K562 (cell line): ENCODE data around the gene STK24. TPM values are rescaled to one million over a fixed set of nuclear protein-coding genes. Genes with fewer than 3 reads are reported as not detected.

Experiments
- ATAC-seq: fragments of 200-7000 bp; cut with Tn5 transposase; 3 replicates; pipeline ENCODE4 v1.9.1; 2020; ENCODE audit warnings: moderate library complexity
- BruUV-seq: library from RNA; stranded (reverse); fragments of 400-500 nt; replicated peaks from 2 replicates; lab custom pipeline; 2021; lab: Mats Ljungman, UMichigan
- CTCF ChIA-PET: fragments of 300-600 bp; formaldehyde crosslinking; extraction: SDS; loops from one replicate; lab custom pipeline; 2021; ENCODE audit warnings: low intra/inter-chr PET ratio; lab: Yijun Ruan, JAX
- POLR2A ChIA-PET: fragments of 300-600, 350-650 bp; sonication (Branson Sonifier 250); formaldehyde crosslinking; extraction: SDS; loops from one replicate; lab custom pipeline; 2021; ENCODE audit warnings: antibody characterized with exemption, inconsistent platforms; lab: Yijun Ruan, JAX
- DNase-seq, 4 experiments: peaks; one replicate each; pipeline versions ENCODE4 v3.0.0 to v3.0.0-alpha.2; 2011 to 2018; ENCODE audit warnings: low spot score in 3 of 4, mixed read lengths in 3 of 4; ENCODE audit errors: extremely low read depth in 1 of 4
- FAIRE-seq: peaks from 2 replicates; lab custom pipeline; 2011; peaks lifted over from hg19 to GRCh38; lab: Jason Lieb, UNC
- H2AFZ ChIP-seq: 2 replicates; pipeline ENCODE4 v1.6.0; 2011; ENCODE audit warnings: low read depth, low read length, control low read depth, inconsistent platforms
- H3K27ac ChIP-seq: fragments of 200-600 bp; 3 replicates; pipeline ENCODE4 v1.8.0; 2011; ENCODE audit warnings: low read depth, mild to moderate bottlenecking, control low read depth, inconsistent platforms, low read length, moderate library complexity, mixed read lengths; ENCODE audit errors: extremely low read depth
- H3K27me3 ChIP-seq, 2 experiments: fragments of 300-600 bp in 1 of 2; 2 replicates in 1 of 2; 3 replicates in 1 of 2; pipeline versions ENCODE4 v1.6.0 to v1.8.0; 2011; ENCODE audit warnings: inconsistent platforms in 2 of 2, low read length in 2 of 2, mild to moderate bottlenecking in 1 of 2, mixed read lengths in 1 of 2, moderate library complexity in 1 of 2; ENCODE audit not compliant: control insufficient read depth in 2 of 2, insufficient read depth in 2 of 2
- H3K36me3 ChIP-seq: fragments of 300-600 bp; 3 replicates; pipeline ENCODE4 v1.8.0; 2011; ENCODE audit warnings: mild to moderate bottlenecking, low read length, inconsistent platforms; ENCODE audit not compliant: control insufficient read depth, insufficient read depth
- H3K4me1 ChIP-seq, 2 experiments: fragments of 200-600 bp in 1 of 2; replicated peaks in 1 of 2; 2 replicates in 1 of 2; 3 replicates in 1 of 2; pipeline versions ENCODE4 v1.5.1 to v1.8.0; 2011; ENCODE audit warnings: inconsistent platforms in 2 of 2, low read length in 2 of 2, mild to moderate bottlenecking in 1 of 2, mixed read lengths in 1 of 2, moderate library complexity in 1 of 2; ENCODE audit not compliant: control insufficient read depth in 2 of 2, insufficient read depth in 2 of 2
- H3K4me2 ChIP-seq: 2 replicates; pipeline ENCODE4 v1.6.1; 2011; ENCODE audit warnings: low read length, control low read depth, inconsistent platforms, mixed read lengths; ENCODE audit not compliant: insufficient read depth
- H3K4me3 ChIP-seq: fragments of 200-600 bp; sonication (generic), shearing (Covaris generic); 2 replicates; pipeline ENCODE4 v1.5.1; 2016; ENCODE audit warnings: control low read depth, inconsistent platforms
- H3K79me2 ChIP-seq: fragments of 200-600 bp; 3 replicates; pipeline ENCODE4 v1.8.0; 2011; ENCODE audit warnings: low read length, inconsistent platforms; ENCODE audit not compliant: control insufficient read depth, insufficient read depth
- H3K9ac ChIP-seq, 2 experiments: 2 replicates each; pipeline versions ENCODE4 v1.6.0 to v1.6.1; 2011; ENCODE audit warnings: low read depth in 2 of 2, low read length in 2 of 2, control low read depth in 1 of 2, inconsistent platforms in 1 of 2, mild to moderate bottlenecking in 1 of 2, mixed read lengths in 1 of 2; ENCODE audit not compliant: insufficient read depth in 1 of 2
- H3K9me1 ChIP-seq: one replicate; pipeline ENCODE4 v1.6.0; 2011; ENCODE audit warnings: inconsistent platforms, mild to moderate bottlenecking, low read length, moderate library complexity; ENCODE audit not compliant: control insufficient read depth, insufficient read depth
- H3K9me3 ChIP-seq: replicated peaks from 2 replicates; pipeline ENCODE4 v1.5.1; 2011; ENCODE audit warnings: low read depth, low read length, inconsistent platforms; ENCODE audit not compliant: control insufficient read depth, insufficient read depth
- H4K20me1 ChIP-seq: replicated peaks from 2 replicates; pipeline ENCODE4 v1.6.1; 2011; ENCODE audit warnings: low read length, inconsistent platforms, mixed read lengths; ENCODE audit not compliant: control insufficient read depth, insufficient read depth
- ARID4B ChIP-seq: sonication (generic); formaldehyde crosslinking; IDR thresholded peaks from 2 replicates; pipeline ENCODE4 v1.8.0; 2022; ENCODE audit warnings: mild to moderate bottlenecking, missing genetic modification reagents
- CBFA2T2 ChIP-seq: fragments of 450-650 bp; conservative IDR thresholded peaks from 2 replicates; pipeline ENCODE4 v1.6.1; 2017; ENCODE audit warnings: mild to moderate bottlenecking
- CTCFL ChIP-seq: IDR thresholded peaks from 2 replicates; pipeline ENCODE4 v1.6.1; 2011; ENCODE audit warnings: borderline replicate concordance, low read depth, mild to moderate bottlenecking, moderate library complexity, low read length; ENCODE audit not compliant: insufficient read depth, poor library complexity, severe bottlenecking
- ERF ChIP-seq: fragments of 450-650 bp; formaldehyde crosslinking; IDR thresholded peaks from 2 replicates; pipeline ENCODE4 v1.4.0; 2020; ENCODE audit warnings: mild to moderate bottlenecking, mixed read lengths
- HINFP ChIP-seq: fragments of 450-650 bp; conservative IDR thresholded peaks from 2 replicates; pipeline ENCODE4 v1.6.1; 2016; ENCODE audit warnings: missing genetic modification characterization, low read depth, mild to moderate bottlenecking, control low read depth, missing compliant biosample characterization
- HIVEP1 ChIP-seq: fragments of 250-450 bp; sonication (Bioruptor Pico); IDR thresholded peaks from 2 replicates; pipeline ENCODE4 v1.4.0; 2020; ENCODE audit warnings: mild to moderate bottlenecking
- HLTF ChIP-seq: fragments of 450-650 bp; IDR thresholded peaks from 2 replicates; pipeline ENCODE4 v1.6.1; 2016
- NR4A1 ChIP-seq, 2 experiments: fragments of 250-450 bp in 1 of 2; fragments of 450-650 bp in 1 of 2; sonication (Bioruptor Pico) in 1 of 2; IDR thresholded peaks; 2 replicates each; pipeline versions ENCODE4 v1.4.0 to v1.6.1; 2016 to 2020; ENCODE audit warnings: mild to moderate bottlenecking in 2 of 2, missing compliant biosample characterization in 1 of 2, missing genetic modification characterization in 1 of 2, moderate library complexity in 1 of 2
- PREB ChIP-seq: sonication (generic); formaldehyde crosslinking; IDR thresholded peaks from 2 replicates; pipeline ENCODE4 v1.8.1; 2023; ENCODE audit warnings: mild to moderate bottlenecking, missing genetic modification reagents
- ZNF561 ChIP-seq: fragments of 450-650 bp; formaldehyde crosslinking; conservative IDR thresholded peaks from 2 replicates; pipeline ENCODE4 v1.4.0; 2020; ENCODE audit warnings: mild to moderate bottlenecking, moderate library complexity
- WGBS: fragments of 100-300 bp; shearing (Covaris generic); methylation state at CpG from one replicate; pipeline ENCODE4 v1.1.6; 2016; ENCODE audit warnings: low coverage, mixed read lengths; ENCODE audit not compliant: insufficient coverage; ENCODE audit errors: missing lambda C conversion rate; 5-methylcytosine and 5-hydroxymethylcytosine counted together
- in situ Hi-C: fragments of 300-500 bp; cut with MboI; formaldehyde crosslinking; loops from 4 replicates; pipeline ENCODE4 v1.15.0; 2018; ENCODE audit warnings: inconsistent platforms, mixed read lengths
- intact Hi-C: fragments of 100-400 bp; cut with micrococcal nuclease; formaldehyde crosslinking; loops from 2 replicates; pipeline ENCODE4 v1.14.2; 2022
- polyA plus RNA-seq, 8 experiments: library from polyadenylated mRNA; depleted of rRNA in 4 of 8; stranded (reverse) in 5 of 8; unstranded in 3 of 8; fragments of >200 nt; fragmentation: Nextera tagmentation in 2 of 8; fragmentation: Illumina TruSeq in 1 of 8; extraction: Ambion mirVana in 2 of 8; extraction: Trizol in 1 of 8; gene quantifications; 2 replicates each; pipeline versions ENCODE4 v1.2.1 to v1.2.3, GENCODE V29; 2011 to 2014; ENCODE audit warnings: inconsistent platforms in 1 of 8, missing spikeins in 1 of 8
- total RNA-seq, 7 experiments: library from RNA; depleted of rRNA in 6 of 7; stranded (reverse); fragments of >200 nt in 6 of 7; fragmentation: Illumina TruSeq in 2 of 7; extraction: Trizol in 2 of 7; gene quantifications; 2 replicates each; pipeline versions ENCODE4 v1.2.1 to v1.2.3, GENCODE V29; 2011 to 2021; ENCODE audit warnings: low replicate concordance in 1 of 7

STK24 gene
- total and polyA plus RNA-seq, 9 of the 15 experiments (the other 6 are each of a cell fraction or from before 2014, with no cell fraction given) = 3.8 to 78.4 (median 28.2) TPM

GRCh38 chr13:98549006-98549727 is 27.7 kb downstream of the STK24 start (continued):
- TF ChIP-seq ARID4B (no peak), NR4A1 (CRISPR knock-in tag; IDR thresholded peaks at IDR 0.05) (no peak), NR4A1 (tag; IDR thresholded peaks at IDR 0.05) (no peak)

- BruUV-seq = no TSS peak
- CTCF ChIA-PET = no interaction called here
- POLR2A ChIA-PET = interaction anchor here (0.7 to 2.7 kb wide), 5 partner anchors 9 to 26 kb away, joined by 3 to 7 read pairs (median 3); no protein-coding TSS in a partner anchor
- TF ChIP-seq CTCFL (no peak), PREB (CRISPR knock-in tag) (no peak), ERF (CRISPR knock-in tag) (no peak), HLTF (no peak), HINFP (no peak), CBFA2T2 (no peak), ZNF561 (no peak), HIVEP1 (no peak)
Measured at GRCh38 chr13:98548230-98548629, 28.7 kb downstream of the STK24 start.

More at GRCh38 chr13:98548230-98548629, 28.7 kb downstream of the STK24 start:
- DNase-seq = no peak
- ATAC-seq = no peak
- intact Hi-C loops = loop anchor here (5.0 kb wide), 1 partner anchor 41 kb away; no protein-coding TSS in a partner anchor
- Histone ChIP-seq H3K9me1 (peaks cover 6% of the 10 kb centered on the region), H3K9me3 (no peaks in the 10 kb centered on the region), H3K27ac (no peak overlapping the region), H3K4me3 (no peak overlapping the region), H3K27me3 (no peaks in the 10 kb centered on the region), H3K9ac (no peak overlapping the region), H3K36me3 (peaks cover 19% of the 10 kb centered on the region; the same call in 2 of the 3 replicates), H3K4me2 (no peak overlapping the region), H4K20me1 (peaks cover 17% of the 10 kb centered on the region), H3K79me2 (peaks cover 71% of the 10 kb centered on the region), H2AFZ (no peak overlapping the region), H3K4me1 (peaks cover 9 to 14% of the 10 kb centered on the region in 2 experiments; a peak in 4 of 5 replicates)
- FAIRE-seq = peak; percentile 11
- in situ Hi-C loops = no loop called here
- WGBS = 66% methylated on average over 3 of the region's 3 CpGs
